ENCODE measurements around the gene ITPKC. TPM values are rescaled to one million over a fixed set of nuclear protein-coding genes. Genes with fewer than 3 reads are reported as not detected.

ITPKC gene
- total and polyA plus RNA-seq, 2 of the 13 experiments (the other 11 are each of a cell fraction or from before 2014, with no cell fraction given): 6.9 to 11.2 TPM

- no peaks in the 10 kb centered on the region for H3K79me2 ChIP-seq (ENCODE audit: insufficient read depth, low read length)
- CTCF ChIA-PET (ENCODE audit: low intra/inter-chr PET ratio, low total read pairs): no interaction called here
- intact Hi-C loops (cut with micrococcal nuclease; ENCODE audit: unreplicated experiment) (no loop called here), in situ Hi-C loops (cut with HindIII; ENCODE audit: extremely low pct_ligation_motif_present, low pct_unique_long_range_greater_than_20kb) (no loop called here)
- H3K9me3 ChIP-seq (ENCODE audit: low read length): no peaks in the 10 kb centered on the region
- no peak for FAIRE-seq
- WGBS (ENCODE audit: low lambda C conversion rate): 90% methylated on average over 6 of the region's 16 CpGs
- H2AFZ ChIP-seq (ENCODE audit: low read length): no peak overlapping the region
- no peak for ATAC-seq
- H3K9ac ChIP-seq (ENCODE audit: insufficient read depth, low read depth, low read length): no peak overlapping the region
- no peak for DNase-seq (ENCODE audit: low spot score)
- H3K27me3 ChIP-seq (ENCODE audit: control insufficient read depth in 1 of 2, insufficient read depth in 2 of 2, low read length in 2 of 2): no peaks in the 10 kb centered on the region
- TF ChIP-seq ZNF766 (CRISPR knock-in tag; IDR thresholded peaks at IDR 0.05; ENCODE audit: borderline replicate concordance) (no peak), CREB3 (CRISPR knock-in tag; IDR thresholded peaks at IDR 0.05) (no peak), AGO2 (optimal IDR thresholded peaks at IDR 0.05; ENCODE audit: low read depth, low read length) (peak; percentile 84), JARID2 (CRISPR knock-in tag; IDR thresholded peaks at IDR 0.05; ENCODE audit: insufficient replicate concordance) (no peak), MATR3 (CRISPR knock-in tag; IDR thresholded peaks at IDR 0.05) (no peak), SNAI1 (CRISPR knock-in tag; IDR thresholded peaks at IDR 0.05; ENCODE audit: borderline replicate concordance) (no peak), ZBTB33 (CRISPR knock-in tag; IDR thresholded peaks at IDR 0.05) (peak; percentile 11; the same call in 1 of the 2 replicates), HOXA5 (CRISPR knock-in tag; IDR thresholded peaks at IDR 0.05) (no peak), ZXDC (CRISPR knock-in tag; IDR thresholded peaks at IDR 0.05) (no peak)
- peaks cover 19% of the 10 kb centered on the region for H3K4me1 ChIP-seq (ENCODE audit: insufficient read depth, low read length)
- peaks cover 16 to 37% of the 10 kb centered on the region in 2 experiments for H3K36me3 ChIP-seq (replicated peaks in 1 of 2; ENCODE audit: control insufficient read depth in 1 of 2, insufficient read depth in 2 of 2, low read length in 2 of 2)
- no peak overlapping the region for H3K4me3 ChIP-seq (replicated peaks in 1 of 3; ENCODE audit: insufficient read depth in 1 of 3, low read depth in 2 of 3, low read length in 3 of 3)
- BruUV-seq (replicated peaks): no TSS peak
- H4K20me1 ChIP-seq (ENCODE audit: insufficient read depth, low read length): no peaks in the 10 kb centered on the region
- H3K4me2 ChIP-seq (ENCODE audit: low read depth, low read length): no peak overlapping the region
- POLR2A ChIA-PET: interaction anchor here (1.1 to 1.4 kb wide), 4 partner anchors 10 to 23 kb away, joined by 3 to 4 read pairs (median 3); partner anchors contain the start of genes ACTMAP, COQ8B, ITPKC and SNRPA
- H3K27ac ChIP-seq (ENCODE audit: extremely low read length, insufficient read depth, low read length): no peak overlapping the region
Measured at GRCh38 chr19:40739871-40740703, 23.2 kb downstream of the ITPKC start.

All from HepG2 (cell line).